Heart left ventricle (tissue), 13 donors: ENCODE measurements around the gene LIAS.

ENCODE experiments used
- CTCF ChIP-seq, 12 donors: fragments of 200-600 bp; sonication (generic) in 4 of 12; IDR thresholded peaks; one replicate each; pipeline versions ENCODE4 v1.5.0 to v1.8.0; 2018 to 2022; ENCODE audit warnings: antibody characterized with exemption in 12 of 12, mild to moderate bottlenecking in 5 of 12
- POLR2A ChIP-seq, 2 donors: fragments of 450-650 bp; IDR thresholded peaks; one replicate each; pipeline ENCODE4 v1.6.1; 2017; ENCODE audit warnings: antibody characterized with exemption in 2 of 2, mild to moderate bottlenecking in 2 of 2, moderate library complexity in 2 of 2
- donor health status: ischemic (EF 13 %, LVEDD 7.1; RV severe dilation, severe dysfunction).
- donor health status: DM: no; HTN: yes; CAD: no.
- donor health status: DM: no; HTN: no; CAD: no.
- donor health status: ischemic (EF 25% LVEDD 6.9; RV normal size, moderate dysfunction).
- donor health status: ischemic (EF 25% LVEDD 5.7; RV mildly dilated, moderate dysfunction).
- donor health status: ischemic (EF 35%, LVEDD 5.7; RV mildly dilated, moderate dysfunction).
- donor health status: nonischemic (EF 11% LVEDD 7.7; RV severe dilation, severe dysfunction).
- donor health status: DM: yes; HTN: yes; CAD: no.
- donor health status: PGD.
- donor health status: ischemic (EF 29% LVEDD 5.4; RV normal size, mild dysfunction).
- donor health status: nonischemic (EF 23%, LVEDD 6.1; RV moderate dilation, normal function).

GRCh38 chr4:39469429-39470077, 10.7 kb downstream of the LIAS start:
- TF ChIP-seq CTCF (IDR thresholded peaks at IDR 0.05) (peak; percentile 63 to 89 (median 80)), POLR2A (IDR thresholded peaks at IDR 0.05) (no peak)
